ENCODE measurements around the gene OAS3. TPM values are rescaled to one million over a fixed set of nuclear protein-coding genes. Genes with fewer than 3 reads are reported as not detected.
A peak's percentile ranks its signal among the peaks of the same experiment; 100 is the strongest.

The OAS3 gene
- total RNA-seq, 1 experiment from 2014 or later = 29.5 TPM

DNA sequence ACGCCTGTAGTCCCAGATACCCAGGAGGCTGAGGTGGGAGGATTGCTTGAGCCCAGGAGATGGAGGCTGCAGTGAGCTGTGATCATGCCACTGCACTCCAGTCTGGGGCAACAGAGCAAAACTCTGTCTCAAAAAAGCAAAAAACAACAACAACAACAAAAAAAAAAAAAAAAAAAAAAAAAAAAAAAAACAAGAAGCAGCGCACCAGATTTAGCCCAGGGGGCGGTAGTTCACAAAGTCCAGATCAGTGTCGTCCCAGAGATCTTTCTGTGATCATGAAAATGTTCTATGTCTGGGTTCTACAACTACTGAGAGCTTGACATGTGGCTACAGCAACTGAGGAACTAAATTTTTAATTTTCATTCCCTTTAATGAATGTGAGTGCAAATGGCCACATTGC lies 67.5 kb downstream of the OAS3 start:
- Histone ChIP-seq H3K27ac (ENCODE audit: low read depth, low read length) (no peak overlapping the region), H3K9me2 (ENCODE audit: insufficient read depth) (no peaks in the 10 kb centered on the region), H3K9me3 (ENCODE audit: control insufficient read depth in 1 of 2, insufficient read depth in 1 of 2, low read depth in 1 of 2, low read length in 2 of 2) (peaks cover 0 to 2% of the 10 kb centered on the region in 2 experiments; a peak in 1 of 4 replicates), H3K9ac (ENCODE audit: low read length) (no peak overlapping the region), H3K36me3 (ENCODE audit: control insufficient read depth in 1 of 2, insufficient read depth in 2 of 2, low read length in 2 of 2) (no peaks in the 10 kb centered on the region), H3K27me3 (ENCODE audit: insufficient read depth, low read length) (no peaks in the 10 kb centered on the region), H4K20me1 (ENCODE audit: insufficient read depth) (no peaks in the 10 kb centered on the region), H3K4me2 (ENCODE audit: low read length) (peak overlapping the region; percentile 70; the same call in 1 of the 2 replicates), H3K4me3 (replicated peaks in 1 of 2; ENCODE audit: low read depth in 1 of 2, low read length in 2 of 2) (no peak overlapping the region), H3K4me1 (ENCODE audit: control insufficient read depth in 1 of 2, insufficient read depth in 2 of 2, low read length in 2 of 2) (peaks cover 14 to 27% of the 10 kb centered on the region in 2 experiments), H3K79me2 (ENCODE audit: insufficient read depth, low read length) (no peaks in the 10 kb centered on the region), H2AFZ (ENCODE audit: low read depth, low read length, poor library complexity, severe bottlenecking) (no peak overlapping the region)
- no peak for TF ChIP-seq ZNF274 (IDR thresholded peaks at IDR 0.05; ENCODE audit: low read depth, low read length)
- TF ChIP-seq CTCF (IDR thresholded peaks at IDR 0.05 in 2 of 3, conservative IDR thresholded peaks at IDR 0.05 in 1 of 3; ENCODE audit: borderline replicate concordance in 1 of 3, insufficient read depth in 1 of 3, low read depth in 2 of 3, low read length in 2 of 3) = peak; percentile 38 to 57 (median 48); a peak in 5 of 6 replicates
- TF ChIP-seq POLR2A (IDR thresholded peaks at IDR 0.05; ENCODE audit: borderline replicate concordance, extremely low read depth, insufficient read depth, insufficient read length) = no peak
- TF ChIP-seq RAD21 (IDR thresholded peaks at IDR 0.05; ENCODE audit: low read depth) = peak; percentile 28; the same call in 1 of the 2 replicates
- ChIA-PET CTCF (interaction anchor here (0.7 to 5.5 kb wide), 6 partner anchors 13 to 351 kb away, joined by 3 to 37 read pairs (median 3); no protein-coding TSS in a partner anchor), POLR2A (no interaction called here), RAD21 (ENCODE audit: low non-redundant PET in 1 of 2, low total read pairs in 2 of 2, uncharacterized antibody in 2 of 2, unreplicated experiment in 2 of 2) (no interaction called here)
- no TSS peak for BruUV-seq (replicated peaks)
- DNase-seq (ENCODE audit: low read depth, low spot score) = peak; percentile 4
- intact Hi-C loops (cut with micrococcal nuclease) = no loop called here
- no peak for ATAC-seq

DNA sequence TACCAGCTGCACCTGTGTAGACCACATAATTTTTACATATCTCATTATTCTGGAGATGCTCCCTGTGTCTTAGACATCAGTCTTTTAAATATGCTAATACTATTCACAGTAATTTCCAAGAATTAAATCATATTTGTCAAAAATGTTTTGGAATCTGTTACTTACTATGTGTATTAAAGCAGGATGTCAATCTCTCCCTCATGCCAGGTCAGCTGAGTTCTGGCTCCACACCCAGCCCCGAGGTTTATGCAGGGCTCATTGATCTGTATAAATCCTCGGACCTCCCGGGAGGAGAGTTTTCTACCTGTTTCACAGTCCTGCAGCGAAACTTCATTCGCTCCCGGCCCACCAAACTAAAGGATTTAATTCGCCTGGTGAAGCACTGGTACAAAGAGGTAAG lies 67.9 kb downstream of the OAS3 start:
- Histone ChIP-seq H2AFZ (ENCODE audit: low read depth, low read length, poor library complexity, severe bottlenecking) (no peak overlapping the region), H4K20me1 (ENCODE audit: insufficient read depth) (no peaks in the 10 kb centered on the region), H3K36me3 (ENCODE audit: control insufficient read depth in 1 of 2, insufficient read depth in 2 of 2, low read length in 2 of 2) (no peaks in the 10 kb centered on the region), H3K9me3 (ENCODE audit: control insufficient read depth in 1 of 2, insufficient read depth in 1 of 2, low read depth in 1 of 2, low read length in 2 of 2) (peaks cover 0 to 5% of the 10 kb centered on the region in 2 experiments; a peak in 1 of 4 replicates), H3K9me2 (ENCODE audit: insufficient read depth) (no peaks in the 10 kb centered on the region), H3K79me2 (ENCODE audit: insufficient read depth, low read length) (no peaks in the 10 kb centered on the region), H3K27me3 (ENCODE audit: insufficient read depth, low read length) (no peaks in the 10 kb centered on the region), H3K9ac (ENCODE audit: low read length) (no peak overlapping the region), H3K27ac (ENCODE audit: low read depth, low read length) (no peak overlapping the region), H3K4me2 (ENCODE audit: low read length) (peak overlapping the region; percentile 70), H3K4me3 (replicated peaks in 1 of 2; ENCODE audit: low read depth in 1 of 2, low read length in 2 of 2) (no peak overlapping the region), H3K4me1 (ENCODE audit: control insufficient read depth in 1 of 2, insufficient read depth in 2 of 2, low read length in 2 of 2) (peaks cover 14 to 27% of the 10 kb centered on the region in 2 experiments)
- ChIA-PET RAD21 (ENCODE audit: low non-redundant PET in 1 of 2, low total read pairs in 2 of 2, uncharacterized antibody in 2 of 2, unreplicated experiment in 2 of 2) (no interaction called here), POLR2A (no interaction called here), CTCF (interaction anchor here (0.7 to 5.5 kb wide), 8 partner anchors 13 to 351 kb away, joined by 3 to 37 read pairs (median 3); no protein-coding TSS in a partner anchor)
- TF ChIP-seq CBX3 (IDR thresholded peaks at IDR 0.05; ENCODE audit: low read depth) (no peak), EZH2 (IDR thresholded peaks at IDR 0.05) (no peak), SP1 (IDR thresholded peaks at IDR 0.05; ENCODE audit: low read depth) (no peak), ELF1 (IDR thresholded peaks at IDR 0.05; ENCODE audit: borderline replicate concordance, low read depth) (no peak), ZNF274 (IDR thresholded peaks at IDR 0.05; ENCODE audit: low read depth, low read length) (no peak), RAD21 (IDR thresholded peaks at IDR 0.05; ENCODE audit: low read depth) (no peak), EGR1 (IDR thresholded peaks at IDR 0.05; ENCODE audit: low read depth) (no peak), SRF (IDR thresholded peaks at IDR 0.05; ENCODE audit: low read depth) (no peak), SIN3A (IDR thresholded peaks at IDR 0.05; ENCODE audit: low read depth) (no peak)
- TF ChIP-seq, protein P1, sequence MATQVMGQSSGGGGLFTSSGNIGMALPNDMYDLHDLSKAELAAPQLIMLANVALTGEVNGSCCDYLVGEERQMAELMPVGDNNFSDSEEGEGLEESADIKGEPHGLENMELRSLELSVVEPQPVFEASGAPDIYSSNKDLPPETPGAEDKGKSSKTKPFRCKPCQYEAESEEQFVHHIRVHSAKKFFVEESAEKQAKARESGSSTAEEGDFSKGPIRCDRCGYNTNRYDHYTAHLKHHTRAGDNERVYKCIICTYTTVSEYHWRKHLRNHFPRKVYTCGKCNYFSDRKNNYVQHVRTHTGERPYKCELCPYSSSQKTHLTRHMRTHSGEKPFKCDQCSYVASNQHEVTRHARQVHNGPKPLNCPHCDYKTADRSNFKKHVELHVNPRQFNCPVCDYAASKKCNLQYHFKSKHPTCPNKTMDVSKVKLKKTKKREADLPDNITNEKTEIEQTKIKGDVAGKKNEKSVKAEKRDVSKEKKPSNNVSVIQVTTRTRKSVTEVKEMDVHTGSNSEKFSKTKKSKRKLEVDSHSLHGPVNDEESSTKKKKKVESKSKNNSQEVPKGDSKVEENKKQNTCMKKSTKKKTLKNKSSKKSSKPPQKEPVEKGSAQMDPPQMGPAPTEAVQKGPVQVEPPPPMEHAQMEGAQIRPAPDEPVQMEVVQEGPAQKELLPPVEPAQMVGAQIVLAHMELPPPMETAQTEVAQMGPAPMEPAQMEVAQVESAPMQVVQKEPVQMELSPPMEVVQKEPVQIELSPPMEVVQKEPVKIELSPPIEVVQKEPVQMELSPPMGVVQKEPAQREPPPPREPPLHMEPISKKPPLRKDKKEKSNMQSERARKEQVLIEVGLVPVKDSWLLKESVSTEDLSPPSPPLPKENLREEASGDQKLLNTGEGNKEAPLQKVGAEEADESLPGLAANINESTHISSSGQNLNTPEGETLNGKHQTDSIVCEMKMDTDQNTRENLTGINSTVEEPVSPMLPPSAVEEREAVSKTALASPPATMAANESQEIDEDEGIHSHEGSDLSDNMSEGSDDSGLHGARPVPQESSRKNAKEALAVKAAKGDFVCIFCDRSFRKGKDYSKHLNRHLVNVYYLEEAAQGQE (IDR thresholded peaks at IDR 0.05; ENCODE audit: low read depth) = no peak
- DNase-seq (ENCODE audit: low read depth, low spot score) (no peak), ATAC-seq (no peak)
- BruUV-seq (replicated peaks) = no TSS peak
- intact Hi-C loops (cut with micrococcal nuclease) = no loop called here
